HG02884 (cell line): Measurements from ENCODE around the gene PARP6.
"Not testable (repeated sequence)": the region's sequence is repeated elsewhere in the genome, so short reads cannot be mapped to it uniquely, and the experiment has no call there.

Source experiments
- ATAC-seq: cut with Tn5 transposase; IDR thresholded peaks from one replicate; pipeline ENCODE4 v1.9.1; 2021; ENCODE audit warnings: mild to moderate bottlenecking, moderate library complexity; ENCODE audit not compliant: unreplicated experiment

Gene PARP6

DNA sequence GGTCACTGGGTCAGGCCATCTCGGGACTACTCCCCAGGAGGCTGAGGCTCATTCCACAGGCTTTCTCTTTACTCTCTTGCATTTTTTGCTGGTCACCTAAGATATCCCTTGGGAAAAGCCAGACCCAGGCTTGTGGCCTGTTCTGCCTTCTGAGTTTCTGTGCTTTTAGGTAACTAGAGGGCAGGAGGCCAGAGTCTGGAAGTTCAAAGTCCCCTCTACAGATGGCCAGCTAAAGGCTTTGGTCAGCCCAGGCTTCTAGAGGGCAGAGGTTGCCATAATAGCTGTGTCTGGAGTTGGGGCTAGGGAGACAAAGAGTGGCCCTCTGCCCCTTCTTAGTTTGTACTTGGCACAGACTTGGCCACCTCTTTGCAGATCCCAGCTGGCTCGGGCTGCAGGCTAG is 8.4 kb upstream of the PARP6 start:
- ATAC-seq: no peak

DNA sequence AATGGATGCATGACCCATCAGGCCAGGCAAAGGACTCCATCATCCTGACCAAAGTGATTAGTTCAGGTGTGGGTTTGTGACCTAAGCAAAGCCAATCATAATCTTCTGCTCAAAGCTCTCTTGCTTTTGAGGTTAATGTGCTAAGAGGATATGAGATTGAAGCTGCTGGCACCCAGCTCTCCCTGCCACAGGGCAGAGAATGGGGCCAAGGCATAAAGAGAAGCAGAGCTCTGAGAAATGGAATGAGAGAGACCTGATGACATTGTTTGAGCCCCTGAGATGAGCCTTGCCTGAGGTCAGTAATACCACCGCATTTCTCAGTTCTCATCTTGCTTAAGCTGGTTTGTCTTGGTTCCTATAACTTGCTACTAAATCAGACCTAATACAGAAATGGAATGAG is 6.4 kb upstream of the PARP6 start:
- ATAC-seq: no peak

DNA sequence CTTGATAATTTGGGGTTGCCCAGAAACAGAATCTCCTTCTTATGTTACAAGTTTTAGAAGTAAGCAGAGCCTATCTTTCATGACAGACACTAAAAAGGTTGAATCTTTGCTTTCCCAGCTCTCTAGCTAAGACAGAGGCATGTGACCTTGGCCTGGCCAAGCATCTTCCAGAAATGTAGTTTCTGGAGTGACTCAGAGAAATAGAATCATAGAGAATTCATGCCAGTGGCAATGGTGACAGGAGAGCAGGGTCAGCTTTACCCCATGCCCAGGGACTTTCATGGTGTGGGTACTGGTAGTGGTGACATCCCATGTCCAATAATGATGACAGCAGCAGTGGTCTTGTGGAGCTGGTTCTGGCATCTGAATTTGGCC is 4.0 kb upstream of the PARP6 start:
- no peak for ATAC-seq

DNA sequence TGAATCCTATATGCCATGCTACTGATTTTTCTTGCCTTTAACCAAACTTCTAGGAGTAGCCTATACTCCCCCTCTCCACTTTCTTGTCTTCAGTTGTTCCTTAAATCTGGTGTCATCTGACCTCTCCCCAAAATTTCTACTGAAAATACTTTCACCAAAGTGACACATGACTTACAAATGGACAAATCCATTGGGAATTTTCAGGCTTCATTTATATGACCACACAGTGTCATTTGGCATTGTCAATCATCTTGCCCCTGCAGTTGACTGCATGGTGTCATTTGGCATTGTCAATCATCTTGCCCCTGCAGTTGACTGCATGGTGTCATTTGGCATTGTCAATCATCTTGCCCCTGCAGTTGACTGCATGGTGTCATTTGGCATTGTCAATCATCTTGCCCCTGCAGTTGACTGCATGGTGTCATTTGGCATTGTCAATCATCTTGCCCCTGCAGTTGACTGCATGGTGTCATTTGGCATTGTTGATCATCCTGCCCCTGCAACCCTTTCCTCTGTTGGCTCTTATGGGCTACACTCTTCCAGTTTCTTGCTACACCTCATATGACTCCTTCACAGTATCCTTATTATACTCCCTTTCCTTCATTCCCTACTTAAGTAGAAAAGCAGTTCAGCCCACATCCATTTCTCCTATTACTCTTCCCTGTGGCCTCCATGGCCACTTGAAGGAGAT is 3.4 kb upstream of the PARP6 start:
- not testable (repeated sequence) for ATAC-seq

DNA sequence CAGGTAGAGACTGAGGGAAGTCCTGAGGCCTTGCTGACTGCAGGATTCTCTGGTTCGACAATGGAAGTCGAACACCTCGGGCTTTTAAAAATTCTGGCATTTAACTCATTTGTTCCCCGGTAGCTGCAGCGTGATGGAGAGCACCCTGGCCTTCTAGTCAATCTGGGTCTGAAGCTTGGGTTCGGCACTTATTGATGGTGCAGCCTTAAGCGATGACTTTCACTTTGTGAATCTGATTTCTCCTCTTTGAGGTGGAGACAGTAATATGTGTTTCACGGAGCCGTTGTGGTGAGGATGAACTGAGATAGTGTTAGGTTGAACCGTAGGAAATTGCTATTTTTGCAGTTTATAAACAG is 621 bp upstream of the PARP6 start:
- ATAC-seq: no peak

DNA sequence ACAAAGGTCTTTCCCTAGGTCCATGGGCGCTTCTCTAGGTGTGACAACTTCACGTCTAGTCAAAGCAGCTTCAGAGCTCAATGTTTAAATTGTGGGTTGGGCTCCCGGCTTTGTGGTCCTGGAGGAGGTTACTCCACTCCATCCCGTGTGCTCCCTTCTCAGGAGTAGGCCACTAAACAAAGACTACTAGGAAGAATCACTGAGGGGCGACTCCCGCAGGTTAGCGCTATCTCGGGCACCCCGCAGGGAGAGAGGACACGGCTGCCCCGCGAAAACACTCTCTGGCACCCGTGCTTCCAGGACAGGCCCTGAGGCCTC is 500 bp downstream of the PARP6 start:
- ATAC-seq: peak; percentile 16

DNA sequence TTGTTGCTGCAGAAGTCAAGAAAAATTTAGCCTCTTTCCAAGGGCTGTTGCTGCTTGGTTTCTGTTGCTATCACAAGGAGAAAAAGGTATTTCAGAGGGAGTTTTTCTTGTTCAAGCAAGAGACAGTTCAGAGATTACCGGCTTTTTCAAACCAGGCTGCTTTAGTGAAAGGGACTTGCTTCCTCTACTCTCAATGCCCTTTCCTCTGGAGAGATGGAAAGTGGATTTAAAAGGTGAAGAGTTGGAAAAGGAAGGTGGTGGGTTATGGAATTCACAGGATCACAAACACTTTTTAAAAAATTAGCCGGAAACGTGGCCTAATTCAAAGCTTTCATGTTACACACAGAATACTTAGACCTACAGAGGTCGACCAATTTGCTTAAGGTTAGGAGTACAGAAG is 1.1 kb downstream of the PARP6 start:
- ATAC-seq: no peak

DNA sequence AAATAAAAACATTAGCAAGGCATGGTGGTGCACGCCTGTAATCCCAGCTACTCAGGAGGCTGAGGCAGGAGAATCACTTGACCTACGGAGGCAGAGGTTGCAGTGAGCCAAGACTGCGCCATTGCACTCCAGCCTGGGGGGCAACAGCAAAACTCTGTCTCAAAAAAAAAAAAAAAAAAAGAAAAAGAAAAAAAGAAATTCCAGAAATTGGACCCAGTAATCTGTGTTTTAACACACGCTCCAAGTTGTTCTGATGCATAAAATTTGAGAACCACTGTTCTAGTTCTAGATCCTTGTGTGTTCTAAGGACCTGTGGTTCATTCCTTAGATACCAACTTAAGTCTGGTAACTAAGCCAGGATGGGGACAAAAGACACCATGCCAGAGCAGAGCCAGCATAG is 2.6 kb downstream of the PARP6 start:
- ATAC-seq: no peak

DNA sequence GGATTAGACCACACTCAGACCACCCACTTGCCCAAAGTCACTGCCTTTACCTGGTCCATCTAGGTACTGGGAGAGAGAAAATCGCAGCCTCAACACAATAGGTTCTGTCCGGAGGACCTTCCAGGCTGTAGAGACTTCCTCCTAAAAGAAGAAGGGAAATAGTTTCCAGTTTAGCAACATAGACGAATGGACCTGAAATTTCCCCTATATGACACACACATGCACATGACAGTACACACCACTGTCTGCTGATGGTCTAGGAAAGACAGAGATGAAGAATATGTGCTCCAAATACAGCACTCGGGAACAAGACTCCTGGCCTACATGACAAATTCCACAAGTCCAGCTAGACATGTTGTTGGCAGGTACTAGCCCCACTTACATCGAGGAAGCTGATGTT is 7.3 kb downstream of the PARP6 start:
- no peak for ATAC-seq

DNA sequence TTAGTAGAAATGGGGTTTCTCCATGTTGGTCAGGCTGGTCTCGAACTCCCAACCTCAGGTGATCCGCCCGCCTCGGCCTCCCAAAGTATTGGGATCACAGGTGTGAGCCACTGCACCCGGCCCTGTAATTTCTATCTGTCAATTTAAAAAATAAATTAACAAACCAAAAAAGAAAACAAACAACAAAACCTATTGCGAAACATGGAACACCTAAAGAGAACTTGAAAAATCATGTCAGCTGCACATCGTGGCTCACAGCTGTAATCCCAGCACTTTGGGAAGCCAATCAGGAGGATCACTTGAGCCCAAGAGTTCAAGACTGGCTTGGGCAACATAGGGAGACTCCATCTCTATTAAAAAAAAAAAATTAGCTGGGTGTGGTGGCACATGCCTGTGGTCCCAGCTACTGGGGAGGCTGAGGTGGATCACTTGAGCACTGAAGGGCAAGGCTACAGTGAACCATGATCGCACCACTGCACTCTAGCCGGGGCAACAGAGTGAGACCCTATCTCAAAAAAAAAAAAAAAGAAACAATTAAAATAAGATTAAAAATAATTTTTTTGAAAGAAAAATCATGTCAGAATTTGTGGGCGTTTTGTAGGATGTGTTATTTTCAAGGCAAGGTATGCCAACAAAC is 19.6 kb downstream of the PARP6 start:
- ATAC-seq: no peak

DNA sequence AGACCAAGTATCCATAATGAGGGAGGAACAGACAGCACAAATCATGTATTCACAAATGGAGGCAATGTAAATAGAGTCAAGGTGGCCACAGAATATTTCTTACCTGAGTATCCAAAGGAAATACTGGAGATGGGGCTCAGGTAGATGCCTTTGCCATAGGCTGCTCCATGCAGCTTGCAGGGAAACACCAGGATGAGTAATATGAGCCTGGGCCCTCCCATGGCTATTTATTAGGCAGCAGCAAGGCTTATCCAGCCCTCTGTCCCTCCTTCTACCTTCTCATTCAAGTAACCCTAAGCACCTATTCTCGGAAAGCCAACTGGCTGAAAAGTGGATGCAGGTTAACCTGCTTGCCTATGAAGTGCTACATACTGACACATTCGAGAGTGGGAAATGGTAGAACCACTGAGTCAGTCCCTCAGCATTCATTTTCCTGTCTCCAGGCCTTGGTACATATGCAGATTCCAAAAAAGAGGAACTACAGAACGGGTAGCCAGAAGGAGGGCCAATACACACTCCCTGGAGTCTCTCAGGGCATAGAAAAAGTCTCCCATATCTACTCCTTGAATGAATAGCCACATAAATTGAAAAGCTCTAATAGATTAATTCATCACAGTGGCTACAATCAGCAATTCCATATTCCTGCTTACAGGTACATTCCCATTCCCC is 23.1 kb downstream of the PARP6 start:
- ATAC-seq: no peak

DNA sequence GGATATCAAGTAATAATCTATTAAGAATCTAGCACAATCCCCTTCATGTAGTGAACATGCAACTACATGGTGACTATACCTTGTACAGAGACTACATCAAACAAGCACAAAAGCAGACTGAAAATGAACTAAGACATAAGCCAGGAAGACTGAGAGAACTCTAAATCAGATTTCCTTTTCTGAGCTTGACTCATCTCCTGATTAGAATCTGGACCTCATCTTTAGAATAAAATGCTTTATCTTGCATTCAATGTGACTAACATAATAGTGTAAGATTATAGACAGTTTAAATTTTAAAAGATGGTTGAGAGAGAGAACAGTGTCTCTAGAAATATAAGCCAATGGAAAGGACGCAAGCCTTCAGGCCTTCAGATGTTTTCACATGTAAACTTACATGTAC is 23.8 kb downstream of the PARP6 start:
- ATAC-seq: no peak

DNA sequence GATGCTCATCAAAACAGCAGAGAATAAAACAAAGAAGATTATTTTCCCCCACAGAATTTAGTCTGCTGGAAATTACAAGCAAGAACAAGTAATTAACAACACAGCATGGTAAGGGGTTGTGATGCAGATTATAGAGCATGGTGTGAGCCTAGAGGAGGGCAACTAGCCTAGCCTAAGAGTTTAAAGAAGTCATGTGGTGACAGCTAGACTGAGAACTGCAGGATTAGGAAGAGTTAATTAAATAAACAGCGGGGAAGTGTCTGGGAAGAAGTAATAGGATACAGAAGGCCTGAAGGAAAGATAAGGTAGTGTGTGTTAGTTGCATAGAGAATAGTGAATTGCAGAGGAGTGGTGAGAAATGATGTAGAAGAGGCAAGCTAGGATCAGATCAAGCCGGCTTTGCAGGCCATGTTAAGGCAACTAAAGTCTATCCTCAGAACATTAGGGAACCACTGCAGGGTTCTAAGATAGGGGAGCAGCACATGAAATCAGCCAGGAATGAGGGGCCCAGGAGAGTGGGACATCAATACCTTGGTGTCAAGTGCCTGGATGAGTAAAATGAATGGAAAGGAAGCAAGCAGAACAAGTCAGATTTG is 29.5 kb downstream of the PARP6 start:
- no peak for ATAC-seq

DNA sequence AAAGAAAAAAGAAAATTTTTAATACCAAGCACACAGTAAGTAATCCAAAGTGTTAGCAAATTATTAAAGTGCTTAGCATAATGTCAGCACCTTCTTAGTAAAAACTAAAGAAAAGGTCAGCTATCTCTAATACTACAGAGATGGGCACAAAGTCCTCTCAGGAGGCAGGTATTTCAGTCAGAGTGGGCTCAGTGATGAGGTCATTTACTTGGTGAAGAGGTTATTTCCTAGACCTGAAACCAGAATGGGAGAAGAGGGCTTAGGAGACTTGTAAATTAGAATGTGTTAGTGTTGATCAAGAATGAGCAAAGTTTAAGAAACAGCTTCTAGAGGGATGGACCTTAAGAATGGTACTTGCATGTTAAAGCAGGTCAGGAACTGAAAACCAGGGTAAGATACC is 32.7 kb downstream of the PARP6 start:
- no peak for ATAC-seq

DNA sequence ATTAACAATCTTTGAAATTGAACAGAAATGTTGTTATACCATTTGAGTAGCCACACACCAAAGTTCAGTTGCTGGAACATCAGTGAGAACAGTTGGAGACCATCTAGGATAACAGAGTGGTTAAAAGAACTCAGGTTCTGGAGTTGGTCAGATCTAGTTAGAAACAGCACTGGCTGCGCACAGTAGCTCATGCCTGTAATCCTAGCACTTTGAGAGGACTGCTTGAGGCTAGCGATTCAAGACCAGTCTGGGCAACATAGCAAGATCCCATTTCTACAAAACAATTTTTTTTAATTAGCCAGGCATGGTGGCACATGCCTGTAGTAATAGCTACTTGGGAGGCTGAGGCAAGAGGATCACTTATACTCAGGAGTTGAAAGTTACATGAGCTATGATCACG is 33.8 kb downstream of the PARP6 start:
- ATAC-seq: no peak

DNA sequence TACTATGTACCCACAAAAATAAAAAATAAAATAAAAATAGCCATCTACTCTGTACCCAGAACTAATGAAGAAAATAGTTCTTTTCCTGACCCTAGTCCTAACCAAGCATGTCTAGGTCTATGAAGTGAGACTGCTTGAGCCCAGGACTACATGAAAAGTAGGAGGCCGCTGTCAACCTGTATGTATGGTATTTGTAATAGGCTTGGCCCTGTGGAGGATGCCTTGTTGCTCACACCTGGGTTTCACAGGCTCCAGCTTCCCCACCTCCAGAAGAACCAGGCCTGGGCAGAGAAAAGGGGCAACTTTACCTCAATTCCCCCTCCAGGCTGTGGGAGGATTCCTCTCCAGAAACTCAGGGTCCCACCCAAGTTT is 34.5 kb downstream of the PARP6 start:
- no peak for ATAC-seq

DNA sequence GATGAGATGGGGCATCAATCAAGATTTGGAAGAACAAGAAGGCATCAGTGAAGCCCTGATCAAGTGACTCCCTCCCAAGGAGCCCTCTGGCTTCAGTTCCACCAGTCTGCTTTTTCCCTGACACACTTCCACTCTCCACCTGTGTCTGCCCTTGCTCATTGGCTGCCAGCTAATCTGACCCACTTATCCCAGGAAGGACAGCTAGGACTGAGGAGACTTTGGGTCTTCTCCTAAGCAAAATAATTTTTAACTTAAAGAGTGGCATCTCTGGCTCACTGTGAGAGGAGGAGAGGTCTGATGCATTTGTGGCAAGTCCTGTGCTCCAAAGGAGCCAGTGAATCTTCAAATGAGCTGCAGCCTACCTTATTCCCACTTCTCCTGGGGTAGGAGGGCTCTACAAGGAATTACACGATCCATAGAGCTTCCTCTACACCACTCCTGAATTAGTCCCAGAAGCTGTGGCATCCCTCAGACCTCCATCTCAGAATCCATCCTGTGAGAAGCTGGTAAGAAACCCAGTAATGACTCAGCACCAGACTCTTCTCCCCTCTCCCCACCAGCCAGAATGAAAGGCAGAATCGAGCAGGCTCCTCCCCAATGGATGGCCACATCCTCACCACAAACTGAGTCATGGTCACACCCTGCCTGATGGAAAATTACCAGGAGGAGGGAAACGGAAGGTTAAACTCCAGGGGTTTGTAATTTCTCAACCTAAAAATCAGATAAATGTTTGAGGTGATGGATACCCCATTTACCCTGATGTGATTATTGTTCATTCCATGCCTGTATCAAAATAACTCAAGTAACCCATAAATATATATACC is 35.1 kb downstream of the PARP6 start:
- peak; percentile 72 for ATAC-seq

DNA sequence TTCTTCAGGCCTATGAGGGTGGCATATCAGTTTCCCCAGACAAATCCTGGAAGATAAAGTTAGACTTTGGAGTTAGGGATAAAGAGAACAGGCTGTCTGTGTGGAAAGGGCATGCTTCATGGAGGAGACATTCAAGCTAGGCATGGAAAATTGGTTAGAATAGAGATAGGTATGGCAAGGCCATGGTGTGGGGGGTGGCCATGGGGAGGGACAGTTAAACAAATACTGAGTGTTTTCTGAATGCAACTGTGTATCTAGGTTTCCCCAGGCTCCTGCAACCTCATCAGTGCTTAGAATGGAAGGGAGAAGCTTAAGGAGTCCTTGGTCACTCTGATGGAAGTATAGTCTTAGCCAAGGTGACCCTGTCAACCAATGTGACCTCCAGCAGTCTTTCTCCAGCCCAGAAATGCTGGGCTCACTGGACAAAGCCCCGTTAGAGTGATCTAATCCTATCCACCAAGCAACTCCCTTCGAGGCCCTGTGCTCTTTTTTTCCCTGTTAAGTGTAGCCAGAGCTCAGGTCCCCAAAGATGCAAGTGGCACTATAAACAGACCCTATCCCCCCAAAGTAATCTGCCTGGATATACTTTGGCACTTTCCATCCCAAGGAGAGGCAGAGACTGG is 35.9 kb downstream of the PARP6 start:
- no peak for ATAC-seq

DNA sequence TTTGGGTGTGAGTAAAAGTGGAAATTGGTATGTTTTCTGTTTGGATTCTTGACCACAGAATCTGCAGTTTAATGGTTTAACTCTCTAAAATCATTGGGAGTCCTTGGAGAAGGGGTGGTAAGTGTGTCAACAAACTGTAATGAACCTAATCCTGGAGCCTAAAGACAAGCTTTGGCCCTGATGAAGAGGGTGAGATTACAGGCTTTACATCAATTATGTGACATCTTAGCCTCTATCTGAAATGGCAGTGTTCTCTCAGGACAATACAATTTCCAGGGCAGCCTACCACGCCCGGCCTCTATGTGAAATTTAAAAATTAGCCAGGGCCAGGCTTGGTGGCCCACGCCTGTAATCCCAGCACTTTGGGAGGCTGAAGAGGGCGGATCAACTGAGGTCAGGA is 37.1 kb downstream of the PARP6 start:
- no peak for ATAC-seq

DNA sequence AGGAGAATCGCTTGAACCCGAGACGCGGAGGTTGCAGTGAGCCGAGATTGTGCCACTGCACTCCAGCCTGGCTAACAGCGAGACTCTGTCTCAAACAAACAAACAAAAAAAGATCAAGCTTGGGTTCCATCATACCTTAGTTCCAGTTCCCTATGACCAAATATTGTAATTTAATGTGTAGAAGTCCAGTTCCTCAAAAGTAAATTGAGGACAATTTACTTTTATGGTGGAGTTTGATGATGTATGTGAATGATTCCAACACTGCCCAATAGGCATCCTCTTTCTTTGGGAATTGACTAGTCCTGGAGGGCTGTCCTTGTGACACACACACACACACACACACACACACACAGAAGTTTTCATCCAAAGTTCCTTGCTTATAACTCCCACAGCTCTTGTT is 38.6 kb downstream of the PARP6 start:
- ATAC-seq: no peak

DNA sequence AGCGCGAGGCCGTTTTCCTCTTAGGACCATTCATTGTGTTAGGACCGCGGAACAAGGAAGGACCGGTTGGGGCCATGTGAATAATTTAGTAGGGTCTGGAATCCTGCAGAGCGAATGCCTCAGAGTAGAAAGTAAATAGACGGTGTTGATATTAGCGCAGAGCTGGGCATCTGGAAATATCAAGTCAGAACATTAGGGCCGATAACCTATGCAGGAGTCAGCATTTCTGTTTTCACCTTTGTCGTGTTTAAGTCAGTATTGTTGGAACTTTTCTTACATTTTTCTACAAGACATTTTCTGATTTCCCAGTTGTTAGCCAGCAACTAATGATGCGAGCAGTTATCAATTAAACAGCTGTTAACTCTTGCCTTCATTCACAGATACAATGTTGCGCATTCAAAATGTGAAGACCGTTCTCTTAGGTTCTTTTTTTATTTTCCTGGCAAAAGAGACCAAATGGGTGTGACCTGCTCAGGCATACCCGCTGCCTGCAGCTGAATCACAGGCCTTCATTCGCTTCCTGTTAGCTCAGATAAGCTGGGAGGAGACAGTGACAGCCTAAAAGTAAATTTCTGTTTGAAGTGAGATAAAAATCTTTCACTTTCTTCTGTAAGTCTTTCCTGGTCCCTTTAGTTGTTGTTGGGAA is 40.4 kb downstream of the PARP6 start:
- ATAC-seq: no peak
